Loucy (cell line): Measurements from ENCODE around the gene AKAP6.

Experiments
- EZH2phosphoT487 ChIP-seq: fragments of 200-600 bp; IDR thresholded peaks from 2 replicates; pipeline ENCODE4 v1.6.1; 2018; ENCODE audit warnings: antibody characterized with exemption, mild to moderate bottlenecking, moderate library complexity, borderline replicate concordance
- TF ChIP-seq, protein P1 (sequence below): fragments of 200-600 bp; sonication (generic); conservative IDR thresholded peaks from 2 replicates; pipeline ENCODE4 v1.5.1; 2014; ENCODE audit warnings: mild to moderate bottlenecking, antibody characterized with exemption, low read length

DNA sequence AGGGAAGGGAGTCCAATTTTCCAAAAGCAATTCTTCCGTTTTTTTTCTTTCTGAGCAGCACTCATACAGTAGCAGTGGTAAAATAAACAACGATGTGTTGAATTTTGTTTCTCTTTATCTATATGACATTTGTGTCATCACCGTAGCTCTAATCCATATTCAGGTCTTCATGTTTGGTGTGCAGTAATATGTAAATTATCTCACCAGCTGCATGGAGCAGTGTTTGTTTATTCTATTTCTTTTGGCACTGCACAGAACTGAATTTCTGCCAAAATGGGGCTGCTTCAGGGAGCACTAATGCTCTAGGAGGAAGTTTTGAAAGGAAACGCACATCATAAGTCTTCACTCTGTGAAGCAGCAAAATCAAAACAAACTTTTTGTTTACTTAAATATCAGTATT lies 479.5 kb downstream of the AKAP6 start:
- TF ChIP-seq, protein P1, sequence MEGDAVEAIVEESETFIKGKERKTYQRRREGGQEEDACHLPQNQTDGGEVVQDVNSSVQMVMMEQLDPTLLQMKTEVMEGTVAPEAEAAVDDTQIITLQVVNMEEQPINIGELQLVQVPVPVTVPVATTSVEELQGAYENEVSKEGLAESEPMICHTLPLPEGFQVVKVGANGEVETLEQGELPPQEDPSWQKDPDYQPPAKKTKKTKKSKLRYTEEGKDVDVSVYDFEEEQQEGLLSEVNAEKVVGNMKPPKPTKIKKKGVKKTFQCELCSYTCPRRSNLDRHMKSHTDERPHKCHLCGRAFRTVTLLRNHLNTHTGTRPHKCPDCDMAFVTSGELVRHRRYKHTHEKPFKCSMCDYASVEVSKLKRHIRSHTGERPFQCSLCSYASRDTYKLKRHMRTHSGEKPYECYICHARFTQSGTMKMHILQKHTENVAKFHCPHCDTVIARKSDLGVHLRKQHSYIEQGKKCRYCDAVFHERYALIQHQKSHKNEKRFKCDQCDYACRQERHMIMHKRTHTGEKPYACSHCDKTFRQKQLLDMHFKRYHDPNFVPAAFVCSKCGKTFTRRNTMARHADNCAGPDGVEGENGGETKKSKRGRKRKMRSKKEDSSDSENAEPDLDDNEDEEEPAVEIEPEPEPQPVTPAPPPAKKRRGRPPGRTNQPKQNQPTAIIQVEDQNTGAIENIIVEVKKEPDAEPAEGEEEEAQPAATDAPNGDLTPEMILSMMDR: no peak
- TF ChIP-seq EZH2phosphoT487: no peak
